Measurements from ENCODE around the gene DDR2. TPM values are rescaled to one million over a fixed set of nuclear protein-coding genes. Genes with fewer than 3 reads are reported as not detected.

Gene DDR2
- polyA plus RNA-seq, 1 of the 3 experiments (the other 2 are of a cell fraction), result 34.0 TPM

- Histone ChIP-seq H3K4me2 (no peak overlapping the region), H3F3A (replicated peaks; ENCODE audit: insufficient read depth) (peaks cover 11% of the 10 kb centered on the region), H3K79me2 (ENCODE audit: insufficient read depth) (no peaks in the 10 kb centered on the region), H3K4me3 (ENCODE audit: low read depth in 2 of 2, low read length in 1 of 2) (no peak overlapping the region), H3K9me2 (no peaks in the 10 kb centered on the region), H3K4me1 (ENCODE audit: control insufficient read depth in 1 of 2, insufficient read depth in 2 of 2, low read depth in 1 of 2, low read length in 1 of 2) (peaks cover 2 to 6% of the 10 kb centered on the region in 2 experiments; a peak in 3 of 4 replicates), H3K9ac (no peak overlapping the region), H2AFZ (ENCODE audit: low read depth) (no peak overlapping the region), H3K27ac (ENCODE audit: low read depth in 2 of 2, low read length in 1 of 2) (no peak overlapping the region), H3K27me3 (ENCODE audit: insufficient read depth) (no peaks in the 10 kb centered on the region), H4K20me1 (ENCODE audit: insufficient read depth) (no peaks in the 10 kb centered on the region), H3K9me3 (peaks cover 25% of the 10 kb centered on the region), H3K36me3 (replicated peaks in 1 of 2; ENCODE audit: control insufficient read depth in 1 of 2, insufficient read depth in 2 of 2, low read length in 1 of 2) (peaks cover 2 to 34% of the 10 kb centered on the region in 2 experiments)
- ChIA-PET CTCF (interaction anchor here (0.6 to 3.3 kb wide), 5 partner anchors 10 to 561 kb away, joined by 3 to 13 read pairs (median 4); no protein-coding TSS in a partner anchor), POLR2A (no interaction called here)
- 81% methylated on average over 1 of the region's 1 CpG for WGBS (ENCODE audit: low lambda C conversion rate)
- DNase-seq, result no peak
- TF ChIP-seq, protein P1, sequence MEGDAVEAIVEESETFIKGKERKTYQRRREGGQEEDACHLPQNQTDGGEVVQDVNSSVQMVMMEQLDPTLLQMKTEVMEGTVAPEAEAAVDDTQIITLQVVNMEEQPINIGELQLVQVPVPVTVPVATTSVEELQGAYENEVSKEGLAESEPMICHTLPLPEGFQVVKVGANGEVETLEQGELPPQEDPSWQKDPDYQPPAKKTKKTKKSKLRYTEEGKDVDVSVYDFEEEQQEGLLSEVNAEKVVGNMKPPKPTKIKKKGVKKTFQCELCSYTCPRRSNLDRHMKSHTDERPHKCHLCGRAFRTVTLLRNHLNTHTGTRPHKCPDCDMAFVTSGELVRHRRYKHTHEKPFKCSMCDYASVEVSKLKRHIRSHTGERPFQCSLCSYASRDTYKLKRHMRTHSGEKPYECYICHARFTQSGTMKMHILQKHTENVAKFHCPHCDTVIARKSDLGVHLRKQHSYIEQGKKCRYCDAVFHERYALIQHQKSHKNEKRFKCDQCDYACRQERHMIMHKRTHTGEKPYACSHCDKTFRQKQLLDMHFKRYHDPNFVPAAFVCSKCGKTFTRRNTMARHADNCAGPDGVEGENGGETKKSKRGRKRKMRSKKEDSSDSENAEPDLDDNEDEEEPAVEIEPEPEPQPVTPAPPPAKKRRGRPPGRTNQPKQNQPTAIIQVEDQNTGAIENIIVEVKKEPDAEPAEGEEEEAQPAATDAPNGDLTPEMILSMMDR (IDR thresholded peaks at IDR 0.05), result no peak
- TF ChIP-seq ELF1 (IDR thresholded peaks at IDR 0.05) (no peak), FOXJ3 (CRISPR knock-in tag; IDR thresholded peaks at IDR 0.05) (no peak), GABPA (IDR thresholded peaks at IDR 0.05; ENCODE audit: low read depth) (no peak), MEF2A (IDR thresholded peaks at IDR 0.05; ENCODE audit: borderline replicate concordance, low read depth) (no peak), FOSL2 (IDR thresholded peaks at IDR 0.05; ENCODE audit: borderline replicate concordance, low read depth) (no peak), SMC3 (IDR thresholded peaks at IDR 0.05; ENCODE audit: low read depth, low read length) (no peak), RCOR1 (IDR thresholded peaks at IDR 0.05; ENCODE audit: low read length) (no peak), CHD2 (IDR thresholded peaks at IDR 0.05; ENCODE audit: low read length, partially characterized antibody) (no peak), POLR2AphosphoS5 (IDR thresholded peaks at IDR 0.05; ENCODE audit: low read depth, low read length) (no peak), GATA2 (CRISPR knock-in tag; IDR thresholded peaks at IDR 0.05) (no peak), ZBTB33 (IDR thresholded peaks at IDR 0.05; ENCODE audit: borderline replicate concordance, low read depth) (no peak), TAF1 (IDR thresholded peaks at IDR 0.05; ENCODE audit: borderline replicate concordance, low read depth, low read length) (no peak), TEAD4 (IDR thresholded peaks at IDR 0.05; ENCODE audit: borderline replicate concordance, insufficient read depth) (no peak), RFX5 (IDR thresholded peaks at IDR 0.05; ENCODE audit: low read length) (no peak), NRF1 (IDR thresholded peaks at IDR 0.05; ENCODE audit: low read depth, low read length) (no peak)
- TF ChIP-seq, protein P2, sequence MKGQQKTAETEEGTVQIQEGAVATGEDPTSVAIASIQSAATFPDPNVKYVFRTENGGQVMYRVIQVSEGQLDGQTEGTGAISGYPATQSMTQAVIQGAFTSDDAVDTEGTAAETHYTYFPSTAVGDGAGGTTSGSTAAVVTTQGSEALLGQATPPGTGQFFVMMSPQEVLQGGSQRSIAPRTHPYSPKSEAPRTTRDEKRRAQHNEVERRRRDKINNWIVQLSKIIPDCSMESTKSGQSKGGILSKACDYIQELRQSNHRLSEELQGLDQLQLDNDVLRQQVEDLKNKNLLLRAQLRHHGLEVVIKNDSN (IDR thresholded peaks at IDR 0.05; ENCODE audit: borderline replicate concordance, low read depth), result no peak
- TF ChIP-seq, protein P3, sequence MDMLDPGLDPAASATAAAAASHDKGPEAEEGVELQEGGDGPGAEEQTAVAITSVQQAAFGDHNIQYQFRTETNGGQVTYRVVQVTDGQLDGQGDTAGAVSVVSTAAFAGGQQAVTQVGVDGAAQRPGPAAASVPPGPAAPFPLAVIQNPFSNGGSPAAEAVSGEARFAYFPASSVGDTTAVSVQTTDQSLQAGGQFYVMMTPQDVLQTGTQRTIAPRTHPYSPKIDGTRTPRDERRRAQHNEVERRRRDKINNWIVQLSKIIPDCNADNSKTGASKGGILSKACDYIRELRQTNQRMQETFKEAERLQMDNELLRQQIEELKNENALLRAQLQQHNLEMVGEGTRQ (IDR thresholded peaks at IDR 0.05; ENCODE audit: borderline replicate concordance, low read depth, low read length), result no peak
These were observed 15.4 kb upstream of the DDR2 start for GRCh38 chr1:162616848-162617247.
